ENCODE measurements around the gene GBF1.

Gene GBF1, protein sequence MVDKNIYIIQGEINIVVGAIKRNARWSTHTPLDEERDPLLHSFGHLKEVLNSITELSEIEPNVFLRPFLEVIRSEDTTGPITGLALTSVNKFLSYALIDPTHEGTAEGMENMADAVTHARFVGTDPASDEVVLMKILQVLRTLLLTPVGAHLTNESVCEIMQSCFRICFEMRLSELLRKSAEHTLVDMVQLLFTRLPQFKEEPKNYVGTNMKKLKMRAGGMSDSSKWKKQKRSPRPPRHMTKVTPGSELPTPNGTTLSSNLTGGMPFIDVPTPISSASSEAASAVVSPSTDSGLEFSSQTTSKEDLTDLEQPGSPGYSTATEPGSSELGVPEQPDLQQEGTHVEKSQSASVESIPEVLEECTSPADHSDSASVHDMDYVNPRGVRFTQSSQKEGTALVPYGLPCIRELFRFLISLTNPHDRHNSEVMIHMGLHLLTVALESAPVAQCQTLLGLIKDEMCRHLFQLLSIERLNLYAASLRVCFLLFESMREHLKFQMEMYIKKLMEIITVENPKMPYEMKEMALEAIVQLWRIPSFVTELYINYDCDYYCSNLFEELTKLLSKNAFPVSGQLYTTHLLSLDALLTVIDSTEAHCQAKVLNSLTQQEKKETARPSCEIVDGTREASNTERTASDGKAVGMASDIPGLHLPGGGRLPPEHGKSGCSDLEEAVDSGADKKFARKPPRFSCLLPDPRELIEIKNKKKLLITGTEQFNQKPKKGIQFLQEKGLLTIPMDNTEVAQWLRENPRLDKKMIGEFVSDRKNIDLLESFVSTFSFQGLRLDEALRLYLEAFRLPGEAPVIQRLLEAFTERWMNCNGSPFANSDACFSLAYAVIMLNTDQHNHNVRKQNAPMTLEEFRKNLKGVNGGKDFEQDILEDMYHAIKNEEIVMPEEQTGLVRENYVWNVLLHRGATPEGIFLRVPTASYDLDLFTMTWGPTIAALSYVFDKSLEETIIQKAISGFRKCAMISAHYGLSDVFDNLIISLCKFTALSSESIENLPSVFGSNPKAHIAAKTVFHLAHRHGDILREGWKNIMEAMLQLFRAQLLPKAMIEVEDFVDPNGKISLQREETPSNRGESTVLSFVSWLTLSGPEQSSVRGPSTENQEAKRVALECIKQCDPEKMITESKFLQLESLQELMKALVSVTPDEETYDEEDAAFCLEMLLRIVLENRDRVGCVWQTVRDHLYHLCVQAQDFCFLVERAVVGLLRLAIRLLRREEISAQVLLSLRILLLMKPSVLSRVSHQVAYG (N-terminal part only)

GRCh38 chr10:102245082-102245931 lies at the start of gene GBF1:
TSS of gene GBF1 (plus strand) at chr10:102245532. CDS start at chr10:102258939, 13,407 bp downstream.
- TF ChIP-seq, protein P1, sequence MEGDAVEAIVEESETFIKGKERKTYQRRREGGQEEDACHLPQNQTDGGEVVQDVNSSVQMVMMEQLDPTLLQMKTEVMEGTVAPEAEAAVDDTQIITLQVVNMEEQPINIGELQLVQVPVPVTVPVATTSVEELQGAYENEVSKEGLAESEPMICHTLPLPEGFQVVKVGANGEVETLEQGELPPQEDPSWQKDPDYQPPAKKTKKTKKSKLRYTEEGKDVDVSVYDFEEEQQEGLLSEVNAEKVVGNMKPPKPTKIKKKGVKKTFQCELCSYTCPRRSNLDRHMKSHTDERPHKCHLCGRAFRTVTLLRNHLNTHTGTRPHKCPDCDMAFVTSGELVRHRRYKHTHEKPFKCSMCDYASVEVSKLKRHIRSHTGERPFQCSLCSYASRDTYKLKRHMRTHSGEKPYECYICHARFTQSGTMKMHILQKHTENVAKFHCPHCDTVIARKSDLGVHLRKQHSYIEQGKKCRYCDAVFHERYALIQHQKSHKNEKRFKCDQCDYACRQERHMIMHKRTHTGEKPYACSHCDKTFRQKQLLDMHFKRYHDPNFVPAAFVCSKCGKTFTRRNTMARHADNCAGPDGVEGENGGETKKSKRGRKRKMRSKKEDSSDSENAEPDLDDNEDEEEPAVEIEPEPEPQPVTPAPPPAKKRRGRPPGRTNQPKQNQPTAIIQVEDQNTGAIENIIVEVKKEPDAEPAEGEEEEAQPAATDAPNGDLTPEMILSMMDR (conservative IDR thresholded peaks at IDR 0.05): no peak
- H3K27ac ChIP-seq: peak within 1 kb of the TSS; percentile 84

- TF ChIP-seq, protein P1 (conservative IDR thresholded peaks at IDR 0.05): no peak
- no peak overlapping the region for H3K27ac ChIP-seq
Observed at GRCh38 chr10:102196893-102197292, 48.4 kb upstream of the GBF1 start.

GRCh38 chr10:102198027-102198426 lies 47.3 kb upstream of the GBF1 start:
- TF ChIP-seq, protein P1 (conservative IDR thresholded peaks at IDR 0.05): no peak
- H3K27ac ChIP-seq: no peak overlapping the region

GRCh38 chr10:102200751-102201640 lies 44.3 kb upstream of the GBF1 start:
- no peak overlapping the region for H3K27ac ChIP-seq
- TF ChIP-seq, protein P1 (conservative IDR thresholded peaks at IDR 0.05): no peak

- TF ChIP-seq, protein P1 (conservative IDR thresholded peaks at IDR 0.05): no peak
- H3K27ac ChIP-seq: no peak overlapping the region
Observed at GRCh38 chr10:102202386-102202785, 42.9 kb upstream of the GBF1 start.
